Measurements from ENCODE around the gene TEDC1. TPM values are rescaled to one million over a fixed set of nuclear protein-coding genes. Genes with fewer than 3 reads are reported as not detected.

Gene TEDC1
- total RNA-seq, 4 donors from 2014 or later = 2.8 to 16.9 (median 5.4) TPM

GRCh38 chr14:105498430-105499255 lies 7.6 kb downstream of the TEDC1 start:
- 91% methylated on average over 31 to 35 of the region's 36 CpGs for WGBS, 2 donors

GRCh38 chr14:105499256-105500035 lies 8.4 kb downstream of the TEDC1 start:
- 69 to 84% methylated on average over 11 to 17 of the region's 27 CpGs for WGBS, 2 donors
- intact Hi-C loops (cut with DNase I; ENCODE audit: low total_unique reads) = loop anchor here (10.0 kb wide), 1 partner anchor 125 kb away; no protein-coding TSS in a partner anchor

More at GRCh38 chr14:105498430-105499255, 7.6 kb downstream of the TEDC1 start:
- TF ChIP-seq POLR2A (IDR thresholded peaks at IDR 0.05) (no peak), CTCF (IDR thresholded peaks at IDR 0.05) (no peak)
- DNase-seq (ENCODE audit: low spot score in 2 of 2) = no peak
- H3K4me3 ChIP-seq (ENCODE audit: low read depth, poor library complexity, severe bottlenecking) = no peak overlapping the region
- intact Hi-C loops (cut with DNase I; ENCODE audit: low total_unique reads) = loop anchor here (10.0 kb wide), 1 partner anchor 124 kb away; no protein-coding TSS in a partner anchor

GRCh38 chr14:105500036-105500725 lies 9.1 kb downstream of the TEDC1 start:
- intact Hi-C loops (cut with DNase I; ENCODE audit: low total_unique reads) = no loop called here
- WGBS, 2 donors = 82 to 88% methylated on average over 17 to 21 of the region's 21 CpGs

More at GRCh38 chr14:105499256-105500035, 8.4 kb downstream of the TEDC1 start:
- TF ChIP-seq CTCF (IDR thresholded peaks at IDR 0.05) (no peak), POLR2A (IDR thresholded peaks at IDR 0.05) (no peak)
- DNase-seq (ENCODE audit: low spot score in 2 of 2) = peak in 1 of 2 donors; percentile 84
- no peak overlapping the region for H3K4me3 ChIP-seq (ENCODE audit: low read depth, poor library complexity, severe bottlenecking)

GRCh38 chr14:105500726-105501101 lies 9.7 kb downstream of the TEDC1 start:
- 70 to 80% methylated on average over 10 of the region's 10 CpGs for WGBS, 2 donors
- no peak for DNase-seq (ENCODE audit: low spot score in 2 of 2)

More at GRCh38 chr14:105500036-105500725, 9.1 kb downstream of the TEDC1 start:
- no peak for TF ChIP-seq POLR2A (IDR thresholded peaks at IDR 0.05)
- TF ChIP-seq CTCF (IDR thresholded peaks at IDR 0.05) = no peak
- no peak overlapping the region for H3K4me3 ChIP-seq (ENCODE audit: low read depth, poor library complexity, severe bottlenecking)
- no peak for DNase-seq (ENCODE audit: low spot score in 2 of 2)

More at GRCh38 chr14:105500726-105501101, 9.7 kb downstream of the TEDC1 start:
- intact Hi-C loops (cut with DNase I; ENCODE audit: low total_unique reads) = no loop called here
- TF ChIP-seq CTCF (IDR thresholded peaks at IDR 0.05) = no peak
- no peak for TF ChIP-seq POLR2A (IDR thresholded peaks at IDR 0.05)
- H3K4me3 ChIP-seq (ENCODE audit: low read depth, poor library complexity, severe bottlenecking) = no peak overlapping the region

All from lower leg skin (tissue), 4 donors.